GM12878 (cell line): ENCODE measurements around the gene GRM7. TPM values are rescaled to one million over a fixed set of nuclear protein-coding genes. Genes with fewer than 3 reads are reported as not detected.
A peak's percentile ranks its signal among the peaks of the same experiment; 100 is the strongest.

Experiments
- ATAC-seq: fragments of 200-7000 bp; cut with Tn5 transposase; 3 replicates; pipeline ENCODE4 v1.9.1; 2020; ENCODE audit warnings: mild to moderate bottlenecking, moderate library complexity
- BruUV-seq: library from RNA; stranded (reverse); fragments of 400-500 nt; replicated peaks from 2 replicates; lab custom pipeline; 2021; lab: Mats Ljungman, UMichigan
- CTCF ChIA-PET: fragments of 300-600 bp; sonication (Branson Sonifier 250); formaldehyde crosslinking; extraction: SDS; loops from one replicate; lab custom pipeline; 2021; ENCODE audit warnings: inconsistent platforms; lab: Yijun Ruan, JAX
- POLR2A ChIA-PET: fragments of 350-600 bp; formaldehyde crosslinking; extraction: SDS; loops from one replicate; lab custom pipeline; 2021; ENCODE audit warnings: inconsistent platforms; lab: Charles Lee
- RAD21 ChIA-PET: fragments of 300-600 bp; sonication (Branson Sonifier 250); formaldehyde crosslinking; loops from one replicate; lab custom pipeline; 2023; ENCODE audit warnings: antibody characterized with exemption; ENCODE audit not compliant: unreplicated experiment; lab: Charles Lee
- SMC1A ChIA-PET: fragments of 300-600 bp; sonication (Branson Sonifier 250); formaldehyde crosslinking; loops from one replicate; lab custom pipeline; 2023; ENCODE audit not compliant: unreplicated experiment, uncharacterized antibody; lab: Charles Lee
- DNase-seq: peaks from one replicate; pipeline ENCODE4 v3.0.0-alpha.2; 2011; ENCODE audit warnings: low read depth, low spot score
- FAIRE-seq: peaks from 3 replicates; lab custom pipeline; 2011; peaks lifted over from hg19 to GRCh38; lab: Jason Lieb, UNC
- H2AFZ ChIP-seq: 2 replicates; pipeline ENCODE4 v1.6.0; 2011; ENCODE audit warnings: low read depth, low read length, control low read depth; ENCODE audit not compliant: control insufficient read depth
- H3K27ac ChIP-seq: 2 replicates; pipeline ENCODE4 v1.5.1; 2011; ENCODE audit warnings: control low read depth; ENCODE audit not compliant: control insufficient read depth, insufficient read depth
- H3K27me3 ChIP-seq, 2 experiments: replicated peaks in 1 of 2; 2 replicates each; pipeline versions ENCODE4 v1.6.0 to v1.6.1; 2011; ENCODE audit warnings: low read length in 1 of 2; ENCODE audit not compliant: control insufficient read depth in 2 of 2, insufficient read depth in 2 of 2
- H3K36me3 ChIP-seq, 2 experiments: 2 replicates each; pipeline ENCODE4 v1.5.1; 2011; ENCODE audit warnings: low read length in 1 of 2; ENCODE audit not compliant: control insufficient read depth in 2 of 2, insufficient read depth in 2 of 2
- H3K4me1 ChIP-seq: 2 replicates; pipeline ENCODE4 v1.6.1; 2011; ENCODE audit warnings: mild to moderate bottlenecking, low read length, moderate library complexity, mixed read lengths; ENCODE audit not compliant: control insufficient read depth, insufficient read depth
- H3K4me2 ChIP-seq: 2 replicates; pipeline ENCODE4 v1.6.0; 2011; ENCODE audit warnings: control low read depth; ENCODE audit not compliant: control insufficient read depth, insufficient read depth
- H3K4me3 ChIP-seq: fragments of 200-600 bp; sonication (generic); 2 replicates; pipeline ENCODE4 v1.5.1; 2016
- H3K79me2 ChIP-seq: 2 replicates; pipeline ENCODE4 v1.6.0; 2011; ENCODE audit warnings: low read length; ENCODE audit not compliant: control insufficient read depth, insufficient read depth
- H3K9ac ChIP-seq: 2 replicates; pipeline ENCODE4 v1.8.0; 2011; ENCODE audit warnings: low read length, control low read depth, mixed read lengths; ENCODE audit not compliant: control insufficient read depth, insufficient read depth
- H3K9me3 ChIP-seq: replicated peaks from 3 replicates; pipeline ENCODE4 v1.5.1; 2011; ENCODE audit warnings: mild to moderate bottlenecking, low read length; ENCODE audit not compliant: control insufficient read depth, insufficient read depth
- H4K20me1 ChIP-seq: 2 replicates; pipeline ENCODE4 v1.6.0; 2011; ENCODE audit not compliant: control insufficient read depth, insufficient read depth
- CBX5 ChIP-seq: sonication (generic); IDR thresholded peaks from 2 replicates; pipeline ENCODE4 v1.6.1; 2016; ENCODE audit warnings: low read depth, moderate library complexity, mild to moderate bottlenecking, inconsistent platforms
- CEBPB ChIP-seq, 2 experiments: fragments of 150-350 bp in 1 of 2; IDR thresholded peaks; 2 replicates each; pipeline ENCODE4 v1.6.1; 2012 to 2014; ENCODE audit warnings: low read depth in 2 of 2, low read length in 2 of 2, borderline replicate concordance in 1 of 2, inconsistent platforms in 1 of 2
- E2F4 ChIP-seq: IDR thresholded peaks from 2 replicates; pipeline ENCODE4 v1.6.1; 2012; ENCODE audit warnings: low read depth, low read length, improper control_type of control experiment
- ELK1 ChIP-seq: IDR thresholded peaks from 2 replicates; pipeline ENCODE4 v1.6.1; 2012; ENCODE audit warnings: low read depth, low read length, improper control_type of control experiment
- ETV6 ChIP-seq, 2 experiments: fragments of 450-650 bp in 1 of 2; IDR thresholded peaks in 1 of 2; conservative IDR thresholded peaks in 1 of 2; 2 replicates each; pipeline ENCODE4 v1.6.1; 2014; ENCODE audit warnings: antibody characterized with exemption in 1 of 2, borderline replicate concordance in 1 of 2, low read depth in 1 of 2, mild to moderate bottlenecking in 1 of 2, moderate library complexity in 1 of 2
- PAX8 ChIP-seq: fragments of 450-650 bp; IDR thresholded peaks from 2 replicates; pipeline ENCODE4 v1.6.1; 2017; ENCODE audit warnings: mild to moderate bottlenecking, moderate library complexity
- PKNOX1 ChIP-seq: fragments of 450-650 bp; IDR thresholded peaks from 2 replicates; pipeline ENCODE4 v1.6.1; 2016; ENCODE audit warnings: mild to moderate bottlenecking
- POLR2AphosphoS5 ChIP-seq: IDR thresholded peaks from 2 replicates; pipeline ENCODE4 v1.6.1; 2011; ENCODE audit warnings: mild to moderate bottlenecking, low read length, inconsistent platforms
- RUNX3 ChIP-seq: IDR thresholded peaks from 2 replicates; pipeline ENCODE4 v1.6.1; 2012; ENCODE audit warnings: low read length, inconsistent platforms
- ZNF274 ChIP-seq: IDR thresholded peaks from one replicate; pipeline ENCODE4 v1.8.0; 2011; ENCODE audit not compliant: insufficient read length, insufficient read depth
- WGBS: methylation state at CpG from one replicate; pipeline ENCODE4 v1.1.6; 2016; ENCODE audit warnings: low lambda C conversion rate; ENCODE audit not compliant: insufficient replicate concordance, insufficient coverage; ENCODE audit errors: missing lambda C conversion rate; 5-methylcytosine and 5-hydroxymethylcytosine counted together
- in situ Hi-C: fragments of 300-500 bp; cut with MboI; formaldehyde crosslinking; loops from 9 replicates; pipeline ENCODE4 v1.14.3; 2018; ENCODE audit warnings: mixed read lengths
- intact Hi-C: fragments of 100-400 bp; cut with micrococcal nuclease; formaldehyde crosslinking; loops from one replicate; pipeline ENCODE4 v1.14.2; 2022; ENCODE audit not compliant: unreplicated experiment
- polyA plus RNA-seq, 11 experiments: library from polyadenylated mRNA; depleted of rRNA in 4 of 11; unstranded in 6 of 11; stranded (reverse) in 5 of 11; fragments of >200 nt; fragmentation: Nextera tagmentation in 4 of 11; fragmentation: Illumina TruSeq in 1 of 11; extraction: Ambion mirVana in 4 of 11; extraction: Trizol in 1 of 11; gene quantifications; 1 replicate in 1 of 11; 2 replicates in 10 of 11; pipeline versions ENCODE4 v1.2.1 to v1.2.3, GENCODE V29; 2011 to 2016; ENCODE audit warnings: inconsistent platforms in 2 of 11, missing spikeins in 2 of 11, low read depth in 1 of 11
- total RNA-seq, 4 experiments: library from RNA; depleted of rRNA in 3 of 4; stranded (reverse); fragments of >200 nt in 3 of 4; fragmentation: Illumina TruSeq in 1 of 4; extraction: Trizol in 1 of 4; gene quantifications; 2 replicates each; pipeline versions ENCODE4 v1.2.1 to v1.2.3, GENCODE V29; 2013 to 2021

GRM7 gene
- total and polyA plus RNA-seq, 10 of the 15 experiments (the other 5 are each of a cell fraction or from before 2014, with no cell fraction given), result not detected

- SMC1A ChIA-PET, result no interaction called here
- WGBS, result 36% methylated on average over 1 of the region's 1 CpG
- POLR2A ChIA-PET, result no interaction called here
These were observed 16.2 kb upstream of the GRM7 start for GRCh38 chr3:6844723-6845122.

GRCh38 chr3:6854184-6854583 lies 6.7 kb upstream of the GRM7 start:
- TF ChIP-seq PAX8, result no peak
- no peak for TF ChIP-seq POLR2AphosphoS5
- TF ChIP-seq PKNOX1, result no peak
- no peak for TF ChIP-seq E2F4
- TF ChIP-seq CBX5, result no peak
- TF ChIP-seq CEBPB (IDR thresholded peaks at IDR 0.05; ENCODE audit: borderline replicate concordance in 1 of 2, low read depth in 2 of 2, low read length in 2 of 2), result no peak
- TF ChIP-seq ETV6 (conservative IDR thresholded peaks at IDR 0.05 in 1 of 2, IDR thresholded peaks at IDR 0.05 in 1 of 2; ENCODE audit: borderline replicate concordance in 1 of 2, low read depth in 1 of 2), result no peak
- no peak for ATAC-seq
- in situ Hi-C loops, result no loop called here
- ChIA-PET RAD21 (no interaction called here), SMC1A (no interaction called here), POLR2A (no interaction called here), CTCF (no interaction called here)
- Histone ChIP-seq H3K9ac (no peak overlapping the region), H3K4me1 (no peaks in the 10 kb centered on the region), H4K20me1 (no peaks in the 10 kb centered on the region), H3K36me3 (no peaks in the 10 kb centered on the region), H3K4me3 (no peak overlapping the region), H3K27me3 (no peaks in the 10 kb centered on the region), H3K27ac (no peak overlapping the region), H2AFZ (no peak overlapping the region), H3K4me2 (no peak overlapping the region), H3K79me2 (no peaks in the 10 kb centered on the region), H3K9me3 (no peaks in the 10 kb centered on the region)
- DNase-seq, result no peak
- intact Hi-C loops, result no loop called here
- no peak for FAIRE-seq
- no TSS peak for BruUV-seq
- WGBS, result 20% methylated on average over 2 of the region's 2 CpGs

More at GRCh38 chr3:6844723-6845122, 16.2 kb upstream of the GRM7 start:
- TF ChIP-seq ZNF274 (no peak), RUNX3 (peak; percentile 41; the same call in 1 of the 2 replicates), ELK1 (no peak)
- no peaks in the 10 kb centered on the region for H3K79me2 ChIP-seq
- CTCF ChIA-PET, result no interaction called here
- in situ Hi-C loops, result no loop called here
- no peak for DNase-seq
- H3K4me2 ChIP-seq, result no peak overlapping the region
- H2AFZ ChIP-seq, result no peak overlapping the region
- ATAC-seq, result peak; percentile 29; the same call in 1 of the 3 replicates
- no peaks in the 10 kb centered on the region for H3K36me3 ChIP-seq
- no TSS peak for BruUV-seq
- no peak for FAIRE-seq
- H3K4me3 ChIP-seq, result no peak overlapping the region
- no peaks in the 10 kb centered on the region for H3K9me3 ChIP-seq
- RAD21 ChIA-PET, result no interaction called here
- H4K20me1 ChIP-seq, result no peaks in the 10 kb centered on the region
- intact Hi-C loops, result no loop called here
- no peaks in the 10 kb centered on the region for H3K4me1 ChIP-seq
- no peak overlapping the region for H3K9ac ChIP-seq
- no peaks in the 10 kb centered on the region for H3K27me3 ChIP-seq
- H3K27ac ChIP-seq, result no peak overlapping the region
